ENCODE measurements around the gene TRNT1.

- TF ChIP-seq CTCF (optimal IDR thresholded peaks at IDR 0.05 in 1 of 3, IDR thresholded peaks at IDR 0.05 in 1 of 3, conservative IDR thresholded peaks at IDR 0.05 in 1 of 3; ENCODE audit: extremely low read depth in 1 of 3, insufficient read depth in 2 of 3, low read length in 3 of 3) (no peak), EZH2 (IDR thresholded peaks at IDR 0.05; ENCODE audit: low read length) (no peak)
These were observed 58.1 kb downstream of the TRNT1 start for GRCh38 chr3:3184876-3185275.

Data from keratinocyte (primary cell).